GM18870 (cell line): ENCODE results near the gene IZUMO4.

Source experiments
- ATAC-seq: cut with Tn5 transposase; IDR thresholded peaks from one replicate; pipeline ENCODE4 v1.9.1; 2021; ENCODE audit warnings: moderate library complexity; ENCODE audit not compliant: unreplicated experiment

The IZUMO4 gene

DNA sequence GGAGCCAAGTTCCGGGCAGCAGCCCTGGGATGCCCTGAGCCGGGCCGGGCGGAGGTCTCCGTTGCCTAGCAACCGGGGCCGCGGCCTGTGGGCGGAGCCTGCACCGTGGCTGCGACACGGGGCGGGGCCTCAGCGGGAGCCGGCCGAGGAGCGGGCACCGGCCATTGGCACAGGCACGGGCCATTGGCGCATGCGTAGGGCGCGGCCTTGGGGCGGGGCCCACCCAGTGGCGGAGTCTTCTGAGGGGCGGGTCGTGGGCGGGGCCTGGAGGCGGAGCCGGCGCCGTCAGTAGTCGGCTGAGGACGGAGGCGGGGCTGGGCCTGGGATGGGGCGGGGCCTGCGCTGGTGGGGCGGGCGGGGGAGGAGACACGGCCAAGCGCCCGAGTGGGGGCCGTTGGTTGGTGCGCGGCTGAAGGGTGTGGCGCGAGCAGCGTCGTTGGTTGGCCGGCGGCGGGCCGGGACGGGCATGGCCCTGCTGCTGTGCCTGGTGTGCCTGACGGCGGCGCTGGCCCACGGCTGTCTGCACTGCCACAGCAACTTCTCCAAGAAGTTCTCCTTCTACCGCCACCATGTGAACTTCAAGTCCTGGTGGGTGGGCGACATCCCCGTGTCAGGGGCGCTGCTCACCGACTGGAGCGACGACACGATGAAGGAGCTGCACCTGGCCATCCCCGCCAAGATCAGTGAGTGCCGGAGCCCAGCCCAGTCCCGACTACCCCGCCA, at the start of gene IZUMO4:
IZUMO4 (plus strand) TSS at position 436 of the 723 bp plus-strand sequence; CDS start at position 467, 31 bp downstream.
- peak; percentile 38 for ATAC-seq

GRCh38 chr19:2047076-2047448, 49.7 kb upstream of the IZUMO4 start:
- ATAC-seq = no peak

- ATAC-seq = no peak
Observed at GRCh38 chr19:2047449-2048103, 49.1 kb upstream of the IZUMO4 start.

DNA sequence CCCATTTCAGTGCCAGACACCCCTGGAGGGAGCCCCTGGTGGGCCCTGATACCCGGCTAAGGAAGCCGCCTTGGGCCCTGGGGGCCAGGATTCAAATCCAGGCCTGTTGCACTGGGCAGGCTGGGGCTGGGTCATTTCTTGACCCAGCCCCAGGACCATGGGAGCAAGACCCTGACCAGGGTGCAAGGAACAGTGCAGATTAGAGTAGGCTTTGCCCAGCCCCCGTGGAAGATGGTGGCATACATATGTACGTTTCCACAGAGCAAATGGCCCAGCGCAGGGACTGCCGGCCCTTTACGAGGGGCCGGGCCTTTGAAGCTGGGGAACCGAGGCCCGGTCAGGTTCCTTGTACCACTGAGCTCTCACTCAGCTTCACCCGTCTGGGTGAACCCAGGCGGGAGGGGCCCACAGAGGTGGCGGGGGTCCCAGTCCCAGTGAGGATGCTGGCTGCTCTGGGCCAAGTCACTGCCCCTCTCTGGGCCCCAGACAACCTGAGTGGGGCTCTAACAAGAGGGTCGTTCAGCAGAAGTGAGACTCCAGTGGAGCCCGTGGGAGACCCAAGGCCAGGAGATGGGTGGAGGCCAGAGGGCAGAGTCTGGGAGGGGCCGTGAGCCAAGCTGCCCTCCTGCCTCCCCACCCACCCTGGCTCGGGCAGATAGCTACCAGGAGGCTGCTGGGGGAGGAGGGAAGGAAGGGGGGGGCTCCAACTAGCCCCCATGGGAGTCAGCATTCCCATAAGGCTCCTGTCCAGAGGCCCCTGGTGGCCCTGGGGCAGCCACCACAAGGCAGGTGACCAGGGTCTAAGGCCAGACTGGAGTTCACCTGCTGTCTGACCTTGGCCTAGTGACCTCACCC, 48.4 kb upstream of the IZUMO4 start:
- no peak for ATAC-seq

DNA sequence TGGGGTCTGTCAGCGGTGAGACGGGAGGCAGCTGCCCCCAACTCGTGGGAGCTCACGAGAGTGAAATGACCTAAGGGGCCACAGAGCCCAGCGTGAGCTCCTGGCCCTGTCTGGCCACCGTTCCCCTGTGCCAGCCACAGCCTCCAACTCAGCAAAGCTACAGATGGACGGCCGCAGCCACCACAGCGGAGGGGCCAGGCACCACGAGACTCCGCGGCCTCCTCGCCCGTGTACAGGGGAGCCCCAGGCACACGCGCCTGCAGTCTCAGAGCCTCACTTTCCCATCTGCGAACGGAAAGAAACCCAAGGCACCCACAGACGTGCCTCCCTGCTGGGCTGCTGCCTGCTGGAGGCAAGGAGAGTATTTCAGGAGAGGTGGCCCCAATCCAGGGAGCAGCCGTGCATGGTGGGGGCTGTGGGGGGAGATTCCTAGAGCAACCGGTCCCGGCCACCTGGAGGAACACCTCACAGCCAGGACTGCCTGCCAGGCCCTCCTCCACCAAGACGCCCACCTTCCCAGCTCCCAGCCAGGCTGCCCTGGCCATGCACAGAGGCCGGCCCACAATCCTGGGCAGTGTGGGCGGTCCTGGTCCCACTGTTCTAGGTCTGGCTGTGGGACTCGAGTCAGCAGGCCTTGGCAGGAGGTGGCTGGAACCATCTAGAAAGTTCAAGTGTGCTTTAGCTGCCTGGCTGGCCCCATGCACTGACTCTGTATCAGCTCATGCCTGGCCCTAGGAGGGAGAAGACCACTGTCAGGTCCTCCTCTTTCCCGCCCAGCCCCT, 47.6 kb upstream of the IZUMO4 start:
- ATAC-seq = no peak

DNA sequence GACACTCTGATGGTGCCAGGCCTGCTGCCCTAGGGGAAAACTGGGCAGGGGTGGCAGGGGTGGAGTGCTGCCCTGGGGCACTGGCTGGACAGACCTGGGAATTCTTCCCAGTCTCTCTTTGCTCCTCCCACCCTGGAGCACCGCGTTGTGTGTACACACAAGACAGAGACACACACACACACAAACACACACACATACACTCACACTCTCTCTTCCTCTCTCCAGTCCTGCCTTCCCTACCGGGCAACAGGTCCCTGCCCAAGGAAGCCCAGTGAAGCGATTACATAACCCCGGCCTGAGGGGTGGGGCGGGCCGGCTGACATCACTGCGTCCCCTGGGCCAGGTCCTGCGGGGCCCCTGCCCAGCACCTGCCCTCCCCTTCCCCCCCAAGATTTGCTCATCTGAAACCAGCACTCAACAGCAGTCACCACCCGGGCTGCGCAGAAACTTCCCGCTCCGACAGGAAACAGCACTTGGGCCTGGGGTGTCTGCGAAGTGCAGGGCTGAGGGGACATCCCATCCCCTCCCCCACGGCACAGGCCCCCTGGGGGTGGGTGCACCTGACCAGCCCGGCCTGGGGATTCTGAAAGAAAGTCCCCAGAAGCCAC, 46.9 kb upstream of the IZUMO4 start:
- no peak for ATAC-seq

GRCh38 chr19:2050349-2050990, 46.2 kb upstream of the IZUMO4 start:
- no peak for ATAC-seq

DNA sequence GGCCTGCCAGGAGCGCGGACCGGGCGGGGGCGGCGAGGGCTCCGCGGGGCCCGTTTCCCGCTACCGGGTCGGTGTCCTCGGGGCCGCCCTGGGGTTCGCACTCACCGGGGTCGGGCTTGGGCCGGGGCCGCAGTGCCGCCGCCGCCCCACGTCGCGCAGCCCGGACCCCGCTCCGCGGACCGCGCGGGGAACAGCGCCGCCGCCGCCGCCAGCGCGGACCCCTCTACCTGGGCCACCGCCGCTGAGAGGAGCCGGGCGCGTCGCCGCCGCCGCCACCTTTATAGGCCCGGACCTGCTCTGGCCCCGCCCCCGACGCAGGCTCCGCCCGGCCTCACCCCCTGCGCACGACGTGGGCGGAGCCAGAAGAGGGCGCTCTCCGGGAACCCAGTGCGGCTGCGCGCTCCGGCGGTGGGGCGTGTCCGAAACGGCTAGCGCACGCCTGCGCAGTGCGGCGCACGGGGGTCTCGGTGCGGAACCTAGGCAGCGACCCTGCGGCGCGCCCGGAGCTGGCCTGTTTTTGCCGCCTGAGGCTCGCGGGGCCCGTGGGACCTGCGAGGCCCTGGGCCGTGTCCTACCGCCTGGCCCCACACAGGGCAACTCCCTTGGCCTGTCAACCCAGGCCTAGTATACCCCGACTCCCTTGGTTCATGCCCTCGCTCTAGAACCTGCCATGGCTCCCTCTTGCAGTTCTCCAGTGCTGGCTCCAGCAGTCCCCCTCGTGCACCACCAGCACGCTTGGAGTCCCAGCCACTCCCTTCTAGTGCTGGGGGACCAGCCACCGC, 45.5 kb upstream of the IZUMO4 start, which contains the start of gene MKNK2:
MKNK2 (minus strand) TSS at position 254 of the 782 bp plus-strand sequence. CDS start 393 bp downstream, outside the sequence.
- no peak for ATAC-seq

- no peak for ATAC-seq
Observed at GRCh38 chr19:2051773-2052704, 44.7 kb upstream of the IZUMO4 start.

DNA sequence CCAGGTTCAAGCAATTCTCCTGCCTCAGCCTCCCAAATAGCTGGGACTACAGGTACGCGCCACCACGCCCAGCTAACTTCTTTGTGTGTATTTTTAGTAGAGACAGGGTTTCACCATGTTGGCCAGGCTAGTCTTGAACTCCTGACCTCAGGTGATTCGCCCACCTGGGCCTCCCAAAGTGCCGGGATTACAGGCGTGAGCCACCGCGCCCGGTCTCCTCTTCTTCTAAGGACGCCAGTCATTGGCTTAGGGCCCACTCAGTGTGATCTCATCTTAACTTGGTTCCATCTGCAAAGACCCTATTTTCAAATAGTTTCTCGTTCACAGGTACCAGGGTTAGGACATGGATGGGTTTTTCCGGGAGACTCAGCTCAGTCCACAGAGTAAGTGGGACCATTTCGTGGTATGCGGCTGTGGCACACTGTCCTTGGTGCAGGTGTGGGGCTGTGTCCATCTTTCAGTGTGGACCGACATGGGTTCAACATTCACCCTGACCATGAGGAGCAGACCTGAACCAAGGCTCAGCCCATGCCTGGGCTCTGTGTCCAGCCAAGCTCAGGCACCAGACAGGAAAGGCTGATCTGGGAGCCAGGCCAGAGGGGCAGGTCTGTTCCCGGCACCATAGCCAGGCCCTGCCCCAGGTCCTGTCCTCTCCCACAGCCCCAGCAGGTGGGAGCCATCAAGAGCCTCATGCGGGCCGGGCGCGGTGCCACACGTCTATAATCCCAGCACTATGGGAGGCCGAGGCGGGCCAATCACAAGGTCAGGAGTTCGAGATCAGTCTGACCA, 42.9 kb upstream of the IZUMO4 start:
- no peak for ATAC-seq

DNA sequence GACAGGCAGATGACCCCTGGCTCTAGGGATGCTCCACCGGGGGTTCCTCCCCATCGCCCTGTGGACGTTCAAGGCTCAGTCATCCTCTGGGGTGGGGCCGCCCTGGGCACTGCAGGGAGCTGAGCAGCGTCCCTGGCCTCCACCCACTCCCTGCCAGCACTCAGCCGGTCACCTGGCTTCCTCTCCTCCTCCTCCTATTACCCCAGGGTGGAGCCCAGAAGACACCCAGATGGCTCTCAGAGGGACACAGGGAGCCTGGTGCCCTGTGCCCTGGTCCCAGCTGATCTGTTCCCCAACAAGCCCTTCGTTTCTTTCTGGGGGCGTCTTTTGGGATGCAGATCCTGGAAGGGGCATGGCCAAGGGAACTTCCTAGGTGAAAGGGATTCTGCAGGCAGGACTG, 42.0 kb upstream of the IZUMO4 start:
- no peak for ATAC-seq

- ATAC-seq = no peak
Observed at GRCh38 chr19:2055931-2056836, 40.5 kb upstream of the IZUMO4 start.

DNA sequence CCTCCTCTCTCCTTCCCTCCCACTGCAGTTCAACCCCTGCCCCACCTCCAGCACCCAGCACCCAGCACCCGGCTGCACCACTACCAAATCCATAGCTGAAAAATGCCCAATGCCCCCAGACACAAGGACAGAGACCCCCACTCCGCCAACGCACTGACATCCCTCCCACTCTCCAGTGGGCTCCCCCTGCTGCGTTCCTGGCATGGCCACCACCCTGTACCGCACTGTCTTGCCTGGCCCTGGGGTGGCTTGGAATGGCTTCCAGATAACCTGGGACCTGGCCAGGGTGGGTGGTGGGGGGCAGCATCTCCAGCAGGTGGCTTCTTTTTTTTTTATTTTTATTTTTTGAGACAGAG, 39.9 kb upstream of the IZUMO4 start:
- ATAC-seq = no peak

- ATAC-seq = no peak
Observed at GRCh38 chr19:2057484-2058469, 38.9 kb upstream of the IZUMO4 start.
